GM18907 (cell line): ENCODE measurements around the gene NKX6-2.
"Not testable (repeated sequence)": the region's sequence is repeated elsewhere in the genome, so short reads cannot be mapped to it uniquely, and the experiment has no call there.

Experiments used
- ATAC-seq: cut with Tn5 transposase; IDR thresholded peaks from one replicate; pipeline ENCODE4 v1.9.1; 2021; ENCODE audit warnings: mild to moderate bottlenecking, moderate library complexity; ENCODE audit not compliant: unreplicated experiment

Gene NKX6-2

GRCh38 chr10:132799865-132800264 lies 13.9 kb upstream of the NKX6-2 start:
- no peak for ATAC-seq

DNA sequence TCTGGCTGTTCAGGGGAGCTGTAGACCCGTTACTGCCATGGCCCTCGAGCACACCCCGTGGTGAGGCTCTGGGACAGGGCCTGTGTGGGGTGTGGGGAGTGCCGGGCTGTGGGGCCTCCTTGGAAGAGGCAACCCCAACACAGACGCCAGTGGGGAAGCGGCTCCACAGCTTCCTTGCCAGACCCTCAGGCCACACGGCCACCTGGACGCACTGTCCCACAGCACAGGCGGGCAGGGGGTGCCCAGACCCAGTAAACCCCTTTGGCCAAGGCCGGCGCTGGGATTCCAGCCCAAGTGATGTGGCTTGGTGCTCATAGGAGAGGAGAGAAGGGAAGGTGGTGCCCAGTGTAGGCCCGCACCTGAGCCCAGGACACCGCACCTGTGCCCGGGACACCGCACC lies 12.9 kb upstream of the NKX6-2 start:
- no peak for ATAC-seq

GRCh38 chr10:132798403-132798802 lies 12.5 kb upstream of the NKX6-2 start:
- no peak for ATAC-seq

DNA sequence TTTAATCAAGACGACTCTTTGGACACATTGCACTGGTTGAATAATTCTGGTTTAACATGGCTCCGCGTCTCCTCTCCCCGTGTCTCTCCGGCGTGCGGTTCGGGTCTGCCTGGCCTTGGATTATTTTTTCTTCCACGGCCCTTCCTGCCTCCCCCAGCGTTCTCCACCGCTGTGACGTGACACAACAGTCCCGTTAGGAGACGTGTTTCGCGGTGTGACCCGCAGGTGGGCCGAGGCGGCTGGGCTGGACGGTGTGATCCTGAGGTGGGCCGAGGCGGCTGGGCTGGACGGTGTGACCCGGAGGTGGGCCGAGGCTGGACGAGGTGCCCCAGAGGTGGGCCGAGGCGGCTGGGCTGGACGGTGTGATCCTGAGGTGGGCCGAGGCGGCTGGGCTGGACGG lies 12.0 kb upstream of the NKX6-2 start:
- not testable (repeated sequence) for ATAC-seq

DNA sequence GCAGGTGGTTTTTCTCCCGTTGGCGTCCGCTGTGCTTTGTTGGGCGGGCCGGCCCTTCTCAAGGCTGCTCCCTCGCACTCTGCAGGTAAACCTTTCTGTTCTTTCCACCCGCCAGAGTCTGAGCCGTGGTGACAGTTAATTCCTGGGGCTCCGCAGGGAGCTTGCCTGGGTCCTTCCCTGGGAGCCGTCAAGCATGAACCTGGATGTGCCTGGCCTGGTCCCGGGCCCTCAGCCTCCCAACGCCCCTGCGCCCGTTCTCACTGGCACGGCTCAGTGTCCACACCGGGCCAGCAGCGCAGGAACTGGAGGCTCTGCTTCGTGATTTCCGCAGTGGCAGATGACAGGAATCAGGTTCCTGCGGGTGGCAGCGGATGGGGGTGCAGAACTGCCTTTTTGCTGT lies 10.9 kb upstream of the NKX6-2 start:
- no peak for ATAC-seq

GRCh38 chr10:132793871-132794849 lies 8.2 kb upstream of the NKX6-2 start:
- ATAC-seq, result no peak

GRCh38 chr10:132793213-132793612 lies 7.3 kb upstream of the NKX6-2 start:
- ATAC-seq, result no peak

DNA sequence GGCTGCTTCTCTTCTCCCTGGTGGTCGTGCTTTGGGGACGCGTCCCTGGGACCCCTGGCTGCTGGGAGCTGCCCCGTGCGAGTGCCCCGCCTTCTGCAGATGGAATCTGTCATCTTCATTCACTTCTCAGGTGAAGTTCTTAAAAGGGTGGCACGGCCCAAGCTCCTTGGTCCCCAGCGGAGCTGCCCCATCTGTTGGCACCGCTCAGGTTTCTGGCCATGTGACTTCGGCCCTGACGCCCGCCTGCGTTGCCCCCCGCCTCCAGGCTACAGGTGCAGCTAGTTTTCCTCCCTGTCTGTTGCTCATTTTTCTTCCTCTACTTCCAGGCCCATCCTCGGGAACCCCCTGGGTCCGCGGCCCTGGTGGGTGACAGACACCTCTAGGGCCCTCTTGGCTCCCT lies 6.8 kb upstream of the NKX6-2 start:
- ATAC-seq, result no peak

- not testable (repeated sequence) for ATAC-seq
These were observed 6.2 kb upstream of the NKX6-2 start for GRCh38 chr10:132792099-132792498.

- ATAC-seq, result no peak
These were observed 5.2 kb upstream of the NKX6-2 start for GRCh38 chr10:132790934-132791829.

- no peak for ATAC-seq
These were observed 4.5 kb upstream of the NKX6-2 start for GRCh38 chr10:132790470-132790869.

- no peak for ATAC-seq
These were observed 3.8 kb upstream of the NKX6-2 start for GRCh38 chr10:132789659-132790148.

GRCh38 chr10:132788831-132789219 lies 2.9 kb upstream of the NKX6-2 start:
- ATAC-seq, result no peak

DNA sequence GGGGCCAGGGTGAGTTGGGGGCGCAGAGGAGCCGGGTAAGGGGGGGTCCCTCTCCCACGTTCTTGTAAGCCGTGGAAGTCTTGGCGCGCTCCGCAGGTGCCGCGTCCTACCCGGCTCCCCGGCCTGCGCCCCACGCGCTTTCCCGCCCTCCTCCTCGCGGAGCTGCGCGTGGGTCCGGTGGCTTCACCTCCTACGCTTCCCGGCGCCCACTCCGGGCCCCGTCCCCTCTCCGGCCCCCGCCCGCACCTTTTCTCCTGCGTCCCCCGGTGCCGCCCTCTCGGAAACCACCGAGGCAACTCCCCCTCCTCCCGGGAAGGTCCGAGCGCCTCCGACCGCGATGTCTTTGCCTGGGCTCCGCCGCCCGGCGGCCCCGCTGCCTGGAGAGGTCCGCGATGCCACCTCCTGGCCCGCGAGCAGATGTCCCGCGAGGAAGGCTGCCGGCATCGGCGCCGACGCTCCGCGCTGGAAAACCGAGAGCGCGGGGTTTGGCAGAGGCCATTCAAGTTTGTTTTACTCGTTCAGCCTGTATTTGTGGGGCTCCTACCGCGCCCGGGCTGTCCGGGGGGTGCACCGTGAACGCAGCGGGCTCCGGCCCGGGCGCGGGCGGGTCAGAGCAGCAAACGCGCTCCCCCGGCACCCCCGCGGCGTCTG lies 2.4 kb upstream of the NKX6-2 start:
- ATAC-seq, result no peak

DNA sequence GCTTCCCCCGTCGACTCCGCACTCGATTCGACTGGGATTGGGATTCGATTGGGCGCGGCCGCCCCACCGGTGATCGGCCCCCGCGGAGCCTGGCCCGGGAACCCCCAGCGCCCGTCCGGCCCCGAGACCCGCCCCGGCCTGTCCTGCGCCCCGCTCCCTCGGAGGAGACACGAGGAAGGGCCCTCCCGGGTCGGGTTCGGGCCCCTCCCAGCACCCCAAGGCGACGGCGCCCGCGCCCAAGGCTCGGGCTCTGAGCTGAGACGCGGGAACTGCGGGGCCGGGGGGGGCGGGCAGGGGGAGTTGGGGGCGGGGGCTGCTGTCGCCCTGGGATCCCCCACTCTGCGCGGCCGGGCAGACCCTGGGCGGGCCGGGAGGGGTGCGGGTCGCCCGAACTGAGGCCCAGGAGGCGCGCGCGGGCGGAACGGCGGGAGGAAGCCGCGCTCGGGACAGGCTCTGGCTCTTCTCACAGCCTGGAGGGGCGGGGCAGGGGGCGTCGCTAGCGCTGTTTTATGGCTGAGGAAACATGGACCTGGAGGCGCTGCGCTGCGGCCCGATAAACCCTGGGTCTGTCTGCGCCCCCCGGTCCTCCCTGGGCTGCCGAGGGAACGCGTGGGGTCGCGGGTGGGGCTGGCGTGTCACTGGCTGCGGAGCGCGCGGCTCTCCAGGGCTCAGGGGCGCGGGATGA lies 1.7 kb upstream of the NKX6-2 start:
- no peak for ATAC-seq

GRCh38 chr10:132786884-132787494 lies 1.0 kb upstream of the NKX6-2 start:
- no peak for ATAC-seq

DNA sequence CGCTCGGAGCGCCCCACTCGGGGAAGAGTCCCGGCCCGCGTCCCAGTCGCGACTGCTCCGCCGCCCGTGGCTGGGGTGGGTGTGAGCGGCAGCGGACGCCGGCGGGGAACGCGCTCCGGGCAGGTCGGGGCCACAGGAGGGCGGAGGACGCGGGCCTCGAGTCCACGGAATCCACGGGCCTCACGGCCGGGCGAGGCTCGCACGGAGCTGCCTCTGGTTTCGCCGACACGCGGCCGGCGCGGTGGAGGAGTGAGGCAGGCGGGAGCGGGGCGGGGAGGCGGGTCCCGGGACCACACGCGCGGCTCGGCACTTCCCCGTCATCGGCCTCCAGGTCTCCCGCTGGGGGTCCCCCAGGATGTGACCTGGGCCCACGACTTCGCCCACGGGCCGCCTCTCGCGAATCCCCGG lies 533 bp upstream of the NKX6-2 start:
- ATAC-seq, result no peak

- no peak for ATAC-seq
These were observed 853 bp downstream of the NKX6-2 start for GRCh38 chr10:132784866-132785722.
